HK-2 (cell line): ENCODE data around the gene ARHGAP15.

Experiments
- DNase-seq: peaks from one replicate; pipeline ENCODE4 v3.0.0-alpha.2; 2018; ENCODE audit not compliant: unreplicated experiment

Gene ARHGAP15

GRCh38 chr2:143345887-143346787, 216.9 kb downstream of the ARHGAP15 start:
- no peak for DNase-seq

DNA sequence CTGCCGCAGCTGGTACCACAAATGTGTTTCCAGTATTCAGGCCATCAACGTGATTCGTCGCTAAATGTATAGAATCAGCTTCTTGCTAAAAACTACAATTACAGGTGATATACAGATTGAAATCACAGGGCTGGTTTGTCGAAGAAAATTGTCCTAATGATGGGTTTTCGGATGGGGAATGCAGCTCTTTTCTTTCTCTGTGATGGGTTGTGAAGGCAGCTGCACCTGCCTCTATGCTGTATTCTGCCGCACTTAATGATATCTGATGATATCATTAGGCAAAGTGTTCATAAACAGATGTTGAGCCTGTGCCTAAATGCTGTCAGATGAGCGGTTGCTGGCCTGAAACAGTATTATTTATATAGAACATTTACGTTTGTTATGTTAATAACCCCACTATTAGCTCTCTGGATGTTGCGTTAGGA, 218.1 kb downstream of the ARHGAP15 start:
- no peak for DNase-seq

GRCh38 chr2:143347901-143348414, 218.7 kb downstream of the ARHGAP15 start:
- DNase-seq: no peak

DNA sequence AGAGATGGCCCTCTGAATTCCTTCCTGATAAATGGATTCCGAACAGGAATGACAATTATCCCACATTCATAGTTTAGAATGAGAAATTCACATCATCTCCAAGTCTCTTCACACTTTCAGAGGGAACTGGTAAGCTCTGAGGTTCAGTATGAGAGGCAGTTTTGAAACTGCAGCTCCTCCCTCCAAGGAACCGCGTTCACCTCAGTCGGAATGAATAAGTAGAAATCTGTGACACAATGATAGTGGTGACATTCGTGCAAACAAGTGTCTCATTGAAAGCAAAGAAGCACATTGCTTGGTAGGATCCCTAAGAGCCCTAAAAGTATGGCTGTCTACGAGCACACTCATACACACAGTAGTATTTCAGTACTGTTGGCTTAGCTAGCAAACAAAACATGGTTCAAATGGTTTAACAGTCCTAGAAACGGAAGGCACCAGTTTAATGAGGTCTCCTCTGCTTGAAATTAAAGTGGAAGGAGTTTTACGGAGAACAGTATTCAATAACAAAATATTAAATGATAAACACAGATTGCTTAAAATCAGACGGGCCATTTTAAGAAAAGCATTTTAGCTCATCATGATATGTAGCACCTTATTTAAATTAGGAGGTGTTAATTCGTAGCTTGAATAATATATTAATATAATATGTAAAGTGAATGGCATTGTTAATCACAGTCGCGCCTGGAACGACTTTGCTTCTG, 225.0 kb downstream of the ARHGAP15 start:
- DNase-seq: no peak

DNA sequence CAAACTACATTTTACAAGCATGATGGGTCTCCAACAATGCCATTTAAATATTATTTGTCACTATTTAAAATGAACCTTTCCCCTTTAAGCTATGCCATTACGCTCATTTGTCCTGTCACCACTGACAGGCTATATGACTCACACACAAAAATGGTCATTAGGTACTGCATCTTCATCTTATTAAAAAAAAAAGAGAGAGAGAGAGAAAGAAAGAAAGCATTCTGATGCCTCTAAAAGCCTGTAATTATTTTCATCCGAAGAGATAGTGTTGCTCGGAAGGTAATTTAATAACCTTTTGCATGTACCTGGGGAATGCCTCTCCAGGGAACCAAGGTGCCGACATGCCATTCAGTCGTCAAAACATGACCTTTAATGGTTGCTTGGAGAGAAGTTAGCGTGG, 226.7 kb downstream of the ARHGAP15 start:
- no peak for DNase-seq

DNA sequence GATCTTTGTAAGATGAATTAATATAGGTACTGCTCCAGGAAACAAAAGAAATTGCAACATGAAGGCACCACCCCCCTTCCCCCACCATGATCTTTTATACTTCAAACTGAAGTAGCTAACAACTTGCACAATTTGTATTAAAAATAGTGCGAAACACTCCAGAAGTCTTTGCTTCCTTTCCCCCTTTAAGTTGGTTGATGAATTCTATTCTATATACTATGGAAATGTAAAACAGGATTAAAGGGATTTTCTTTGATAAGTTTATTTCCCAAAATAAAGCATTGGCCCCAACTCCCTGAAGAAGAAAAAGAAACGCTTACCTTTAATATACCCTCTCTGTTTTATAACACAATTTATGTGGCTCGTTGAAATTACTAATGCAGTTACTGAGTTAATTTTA, 227.1 kb downstream of the ARHGAP15 start:
- no peak for DNase-seq

DNA sequence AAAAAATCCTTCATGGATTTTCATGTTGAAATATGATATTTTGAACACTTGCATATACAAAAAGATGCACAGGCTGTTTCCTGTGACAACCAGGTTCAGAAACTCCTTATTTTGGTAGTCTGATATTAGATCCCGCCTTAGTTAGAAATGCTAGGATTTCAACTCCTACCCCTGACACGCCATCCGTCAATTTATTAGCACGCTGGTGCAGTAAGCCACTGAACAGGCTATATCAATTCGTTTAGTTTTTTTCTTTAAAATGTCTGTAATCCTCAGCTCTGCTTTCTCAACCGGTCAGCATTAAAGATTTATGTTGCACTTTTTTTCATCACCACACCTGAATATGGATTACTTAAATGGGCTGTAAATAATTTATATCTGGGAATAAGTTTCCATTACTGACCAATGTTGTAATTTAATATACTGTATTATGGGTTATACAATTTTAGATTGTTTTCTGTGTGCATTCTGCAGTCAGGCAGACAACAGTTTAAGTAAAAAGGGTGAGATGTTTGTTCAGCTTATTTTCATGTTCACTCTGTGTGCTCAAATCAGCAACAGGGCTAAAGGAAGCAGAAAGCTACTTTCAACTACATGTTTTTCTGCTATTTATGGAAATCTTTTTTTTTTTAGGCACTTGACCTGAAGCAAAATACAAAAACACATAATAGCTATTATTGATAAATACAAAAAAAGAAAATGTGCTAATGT, 227.7 kb downstream of the ARHGAP15 start:
- DNase-seq: no peak

- DNase-seq: no peak
Observed at GRCh38 chr2:143357966-143358365, 228.7 kb downstream of the ARHGAP15 start.

- no peak for DNase-seq
Observed at GRCh38 chr2:143361346-143361745, 232.1 kb downstream of the ARHGAP15 start.

DNA sequence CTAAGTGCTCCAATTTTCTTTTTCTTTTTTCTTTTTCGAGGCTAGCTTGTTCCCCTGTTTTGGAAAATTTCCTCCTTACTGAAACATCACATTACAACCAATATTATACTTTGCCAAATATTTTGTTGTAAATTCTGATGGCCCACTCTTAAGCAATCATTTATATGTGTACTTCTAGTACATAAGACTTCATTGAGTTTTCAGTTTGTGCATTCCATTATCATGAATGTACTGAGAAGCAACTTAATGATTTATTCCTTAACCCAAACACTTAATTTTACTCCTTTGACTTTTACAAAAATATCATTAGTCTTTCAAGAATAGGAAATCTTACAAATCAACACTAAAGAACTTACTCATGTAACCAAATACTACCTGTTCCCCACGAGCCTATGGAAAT, 242.4 kb downstream of the ARHGAP15 start:
- DNase-seq: no peak

DNA sequence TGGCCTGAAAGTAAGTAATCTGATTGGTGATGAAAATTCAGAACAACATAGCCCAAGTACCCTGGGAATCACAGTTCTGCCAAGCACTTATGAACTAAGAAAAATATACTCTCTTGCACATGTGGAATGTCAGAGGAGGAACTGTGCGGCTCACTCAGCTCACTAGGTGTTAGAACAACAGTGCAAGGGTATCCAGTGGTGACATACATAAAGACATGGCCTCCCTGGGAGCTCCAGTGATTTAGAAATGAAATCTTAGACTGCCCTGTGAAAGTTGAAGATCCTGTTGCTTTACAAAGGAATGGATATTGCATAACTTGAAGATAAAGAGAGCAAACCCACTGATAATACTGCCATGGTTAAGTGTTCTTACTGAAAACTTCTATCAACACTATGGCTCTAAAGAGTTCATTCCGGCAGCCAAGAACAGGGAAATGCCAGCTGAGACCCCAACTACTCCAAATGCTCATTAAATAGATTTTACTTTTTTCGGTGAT, 246.2 kb downstream of the ARHGAP15 start:
- no peak for DNase-seq

- DNase-seq: no peak
Observed at GRCh38 chr2:143378996-143379395, 249.8 kb downstream of the ARHGAP15 start.

DNA sequence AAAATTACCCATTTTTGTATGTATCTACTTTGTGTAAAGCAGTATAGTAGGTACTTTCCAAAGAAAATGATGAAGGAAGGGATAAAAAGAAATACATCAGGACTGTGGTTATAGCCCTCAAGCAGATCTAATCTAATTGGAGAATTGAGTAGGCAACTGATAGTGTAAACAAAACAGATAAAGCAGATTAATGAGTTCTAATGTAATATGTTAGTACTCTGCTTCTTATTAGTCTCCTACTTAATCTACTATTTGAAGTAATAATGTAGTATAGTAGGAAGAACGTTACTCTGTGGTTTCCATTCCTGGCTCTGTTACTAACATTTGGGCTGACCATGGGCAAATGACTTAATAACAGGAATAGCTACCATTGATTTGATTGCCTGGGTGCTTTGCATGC, 250.7 kb downstream of the ARHGAP15 start:
- no peak for DNase-seq

GRCh38 chr2:143382573-143382972, 253.4 kb downstream of the ARHGAP15 start:
- DNase-seq: no peak

DNA sequence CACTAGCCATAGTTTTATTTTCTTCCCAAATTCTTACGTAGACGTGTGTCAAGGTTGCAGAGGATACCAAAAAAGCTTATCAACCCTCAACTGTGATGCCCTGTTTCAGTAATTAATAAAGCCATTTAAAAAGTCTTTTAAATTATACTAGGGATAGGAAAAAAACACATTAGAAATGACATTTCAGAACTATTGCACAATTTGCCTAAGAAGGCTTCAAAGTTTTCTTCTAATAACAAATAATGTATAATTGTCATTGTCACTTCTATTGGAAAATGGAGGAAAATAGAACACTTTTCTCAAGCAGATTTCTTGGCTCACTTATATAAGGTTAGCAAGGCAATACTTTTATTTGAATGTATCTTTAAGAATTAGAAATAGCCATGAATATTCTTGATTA, 253.8 kb downstream of the ARHGAP15 start:
- no peak for DNase-seq

DNA sequence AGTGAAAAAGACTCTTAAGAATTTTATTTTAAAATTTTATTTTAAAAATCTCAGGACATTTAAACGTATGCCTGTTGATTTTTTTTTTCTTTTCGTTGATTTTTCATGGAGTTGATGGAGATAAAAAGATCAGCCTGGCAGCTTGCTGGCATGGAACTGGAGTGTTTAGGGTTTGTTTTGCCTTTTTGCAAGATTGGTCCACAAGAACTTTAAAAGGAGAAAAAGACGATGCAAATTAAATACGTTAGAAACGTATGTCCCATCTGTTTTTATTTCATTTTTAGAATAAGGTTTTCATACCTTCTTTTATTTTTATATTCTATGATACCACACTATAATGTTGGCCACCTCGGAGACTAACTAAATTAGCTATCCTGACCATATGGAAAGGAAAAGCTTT, 254.9 kb downstream of the ARHGAP15 start:
- no peak for DNase-seq

DNA sequence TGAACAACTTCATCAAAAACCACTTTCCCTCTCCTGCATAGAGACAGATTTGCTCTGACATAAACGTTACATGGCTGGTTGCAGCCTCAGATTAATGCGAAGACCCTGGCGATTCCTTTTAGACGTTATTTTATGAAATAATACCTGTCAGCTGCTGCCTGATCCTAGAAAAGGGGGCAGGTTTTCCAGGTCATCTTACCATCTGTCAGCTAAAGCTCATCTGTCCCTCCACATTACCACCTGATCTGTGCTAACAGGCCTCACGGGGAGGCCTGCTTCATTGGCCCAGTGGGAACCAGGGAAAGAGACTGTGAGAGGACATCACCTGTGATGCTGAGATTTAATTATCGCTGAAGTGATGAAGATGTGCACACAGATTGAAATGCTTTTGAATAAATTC, 261.0 kb downstream of the ARHGAP15 start:
- DNase-seq: no peak

DNA sequence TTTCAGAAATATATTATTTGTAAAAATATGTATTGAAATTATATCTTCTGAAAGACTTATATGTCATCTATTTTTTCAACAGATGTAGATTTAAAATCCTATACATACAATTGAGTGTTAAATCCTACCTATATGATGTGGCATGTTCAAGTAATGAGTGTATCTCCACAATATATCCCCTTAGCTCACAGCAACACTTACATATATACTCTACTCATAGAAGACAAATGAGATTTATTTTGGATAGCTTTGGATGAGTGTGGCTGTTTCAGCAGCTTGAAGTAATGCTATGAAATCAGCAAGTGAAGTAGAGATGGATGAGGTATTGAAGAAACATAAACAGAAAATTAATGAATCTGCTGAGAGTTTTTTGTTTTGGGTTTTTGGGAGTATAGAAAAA, 263.1 kb downstream of the ARHGAP15 start:
- DNase-seq: no peak

GRCh38 chr2:143394062-143394461, 264.8 kb downstream of the ARHGAP15 start:
- no peak for DNase-seq

- no peak for DNase-seq
Observed at GRCh38 chr2:143397884-143398614, 268.8 kb downstream of the ARHGAP15 start.

DNA sequence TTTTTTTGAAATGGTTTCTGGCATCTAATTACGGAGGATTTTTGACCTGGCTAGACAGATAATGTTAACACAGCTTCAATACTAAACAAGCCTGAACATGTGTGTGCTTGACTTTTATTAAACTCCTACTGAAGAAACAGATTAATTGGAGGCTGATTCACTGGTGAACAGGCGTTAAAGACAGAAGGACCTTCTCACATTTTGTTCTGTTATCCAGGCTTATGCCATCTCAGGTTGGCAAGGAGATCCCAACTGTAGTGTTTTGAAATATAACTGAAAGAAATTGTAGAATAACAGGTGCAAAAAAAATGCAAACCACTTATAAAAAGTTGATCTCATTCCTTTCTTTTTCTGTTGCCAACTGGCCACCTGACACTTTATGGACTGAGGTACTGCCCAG, 269.6 kb downstream of the ARHGAP15 start:
- no peak for DNase-seq
